GM18499 (cell line): Measurements from ENCODE around the gene RPL37A.

Experiments used
- ATAC-seq: cut with Tn5 transposase; IDR thresholded peaks from one replicate; pipeline ENCODE4 v1.9.1; 2021; ENCODE audit warnings: moderate number of reproducible peaks; ENCODE audit not compliant: insufficient read depth, unreplicated experiment

Gene RPL37A

GRCh38 chr2:216498379-216499352 is at the start of gene RPL37A:
Gene RPL37A, plus strand, starts transcription at chr2:216498844. Its CDS starts 31 bp downstream, at chr2:216498875.
- ATAC-seq = peak; percentile 87

GRCh38 chr2:216450346-216450745 is 48.3 kb upstream of the RPL37A start:
- ATAC-seq = no peak

- ATAC-seq = no peak
These were observed 47.9 kb upstream of the RPL37A start for GRCh38 chr2:216450784-216451183.

- no peak for ATAC-seq
These were observed 44.6 kb upstream of the RPL37A start for GRCh38 chr2:216453955-216454614.

- ATAC-seq = no peak
These were observed 35.5 kb upstream of the RPL37A start for GRCh38 chr2:216463148-216463547.

GRCh38 chr2:216464104-216464720 is 34.4 kb upstream of the RPL37A start:
- no peak for ATAC-seq

GRCh38 chr2:216465579-216466195 is 33.0 kb upstream of the RPL37A start:
- no peak for ATAC-seq

- no peak for ATAC-seq
These were observed 30.8 kb upstream of the RPL37A start for GRCh38 chr2:216467845-216468244.

GRCh38 chr2:216469661-216470060 is 29.0 kb upstream of the RPL37A start:
- ATAC-seq = no peak

- no peak for ATAC-seq
These were observed 25.5 kb upstream of the RPL37A start for GRCh38 chr2:216473187-216473586.

- no peak for ATAC-seq
These were observed 23.5 kb upstream of the RPL37A start for GRCh38 chr2:216474925-216475670.

GRCh38 chr2:216475767-216476166 is 22.9 kb upstream of the RPL37A start:
- no peak for ATAC-seq

GRCh38 chr2:216477283-216478035 is 21.2 kb upstream of the RPL37A start:
- ATAC-seq = no peak

- ATAC-seq = no peak
These were observed 20.5 kb upstream of the RPL37A start for GRCh38 chr2:216478151-216478550.

GRCh38 chr2:216478791-216479190 is 19.9 kb upstream of the RPL37A start:
- ATAC-seq = no peak

GRCh38 chr2:216480221-216480620 is 18.4 kb upstream of the RPL37A start:
- no peak for ATAC-seq

- no peak for ATAC-seq
These were observed 16.0 kb upstream of the RPL37A start for GRCh38 chr2:216482640-216483039.

- ATAC-seq = no peak
These were observed 13.4 kb upstream of the RPL37A start for GRCh38 chr2:216485237-216485636.

GRCh38 chr2:216485745-216486144 is 12.9 kb upstream of the RPL37A start:
- ATAC-seq = no peak
